Measurements from ENCODE around the gene STEEP1.

STEEP1 gene
- long read RNA-seq, transcript CXorf56-204 (7 exons, 1,056 nt), result major isoform, 20 of 27 reads
- long read RNA-seq, partial matches to known transcripts, result 1 of 27 reads
- long read RNA-seq, other reads (novel, unspliced or antisense), result 5 of 27 reads

DNA sequence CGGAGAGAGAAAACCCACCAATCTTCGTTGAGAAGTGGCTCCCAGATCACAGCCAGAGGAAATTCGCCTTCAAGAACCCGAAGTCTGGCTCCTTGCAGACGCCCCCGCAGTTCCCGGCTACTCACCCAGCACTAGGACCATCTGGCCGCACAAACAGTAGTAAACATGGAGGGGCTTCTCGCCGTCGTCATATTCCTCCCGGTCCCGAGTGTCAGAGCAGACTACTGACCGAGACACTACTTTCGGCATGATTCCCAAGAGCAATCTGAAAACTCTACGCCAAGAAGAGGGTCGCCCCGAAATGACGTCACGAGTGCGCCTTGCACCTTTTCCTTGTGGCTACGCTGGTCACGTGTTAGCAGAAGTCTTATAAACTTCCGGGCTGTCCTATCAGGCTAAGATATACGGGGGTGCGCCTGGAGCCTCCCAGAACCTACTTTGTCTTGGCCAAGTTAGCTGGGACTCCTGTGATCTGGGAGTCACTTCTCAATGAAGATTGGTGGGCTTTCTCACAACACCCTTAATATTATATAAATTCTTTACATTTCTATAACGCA lies at the start of gene STEEP1:
STEEP1 (minus strand) TSS at position 303 of the 557 bp plus-strand sequence; CDS start at position 249, 54 bp downstream.
- DNase-seq (ENCODE audit: low read depth in 1 of 2, low spot score in 1 of 2), result peak; percentile 82 to 97
- Histone ChIP-seq H3K4me3 (replicated peaks; ENCODE audit: insufficient read depth, low read length) (peak within 1 kb of the TSS; percentile 73), H3K27me3 (ENCODE audit: insufficient read depth, poor library complexity, severe bottlenecking) (no peaks in the 10 kb centered on the region), H3K27ac (replicated peaks) (peak within 1 kb of the TSS; percentile 66)
- TF ChIP-seq SPI1 (IDR thresholded peaks at IDR 0.05; ENCODE audit: borderline replicate concordance, low read depth) (no peak), POLR2AphosphoS5 (IDR thresholded peaks at IDR 0.05; ENCODE audit: low read depth) (peak; percentile 54; the same call in 1 of the 2 replicates), GABPA (IDR thresholded peaks at IDR 0.05; ENCODE audit: low read depth) (no peak)
- TF ChIP-seq, protein P1, sequence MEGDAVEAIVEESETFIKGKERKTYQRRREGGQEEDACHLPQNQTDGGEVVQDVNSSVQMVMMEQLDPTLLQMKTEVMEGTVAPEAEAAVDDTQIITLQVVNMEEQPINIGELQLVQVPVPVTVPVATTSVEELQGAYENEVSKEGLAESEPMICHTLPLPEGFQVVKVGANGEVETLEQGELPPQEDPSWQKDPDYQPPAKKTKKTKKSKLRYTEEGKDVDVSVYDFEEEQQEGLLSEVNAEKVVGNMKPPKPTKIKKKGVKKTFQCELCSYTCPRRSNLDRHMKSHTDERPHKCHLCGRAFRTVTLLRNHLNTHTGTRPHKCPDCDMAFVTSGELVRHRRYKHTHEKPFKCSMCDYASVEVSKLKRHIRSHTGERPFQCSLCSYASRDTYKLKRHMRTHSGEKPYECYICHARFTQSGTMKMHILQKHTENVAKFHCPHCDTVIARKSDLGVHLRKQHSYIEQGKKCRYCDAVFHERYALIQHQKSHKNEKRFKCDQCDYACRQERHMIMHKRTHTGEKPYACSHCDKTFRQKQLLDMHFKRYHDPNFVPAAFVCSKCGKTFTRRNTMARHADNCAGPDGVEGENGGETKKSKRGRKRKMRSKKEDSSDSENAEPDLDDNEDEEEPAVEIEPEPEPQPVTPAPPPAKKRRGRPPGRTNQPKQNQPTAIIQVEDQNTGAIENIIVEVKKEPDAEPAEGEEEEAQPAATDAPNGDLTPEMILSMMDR (IDR thresholded peaks at IDR 0.05; ENCODE audit: insufficient read depth, low read length), result no peak

DNA sequence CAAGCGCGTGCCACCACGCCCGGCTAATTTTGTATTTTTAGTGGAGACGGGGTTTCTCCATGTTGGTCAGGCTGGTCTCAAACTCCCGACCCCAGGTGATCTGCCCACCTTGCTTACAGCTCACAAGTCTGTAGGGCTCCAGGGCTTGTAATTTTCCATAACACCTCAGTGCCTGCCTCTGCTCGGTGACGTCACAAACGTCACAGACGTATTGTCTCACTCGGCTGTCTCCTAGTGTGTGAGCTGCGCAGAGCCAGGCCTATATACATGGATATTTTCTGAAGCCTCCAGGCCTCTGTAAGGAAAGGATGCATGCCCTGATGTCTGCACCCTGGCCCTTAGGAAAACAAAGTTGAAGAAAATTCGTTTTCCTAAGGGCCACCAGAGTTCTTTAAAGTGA lies 49.6 kb upstream of the STEEP1 start:
- TF ChIP-seq, protein P1 (IDR thresholded peaks at IDR 0.05; ENCODE audit: insufficient read depth, low read length), result no peak
- TF ChIP-seq GABPA (IDR thresholded peaks at IDR 0.05; ENCODE audit: low read depth) (no peak), POLR2AphosphoS5 (IDR thresholded peaks at IDR 0.05; ENCODE audit: low read depth) (no peak), SPI1 (IDR thresholded peaks at IDR 0.05; ENCODE audit: borderline replicate concordance, low read depth) (no peak)
- TF ChIP-seq, protein P2, sequence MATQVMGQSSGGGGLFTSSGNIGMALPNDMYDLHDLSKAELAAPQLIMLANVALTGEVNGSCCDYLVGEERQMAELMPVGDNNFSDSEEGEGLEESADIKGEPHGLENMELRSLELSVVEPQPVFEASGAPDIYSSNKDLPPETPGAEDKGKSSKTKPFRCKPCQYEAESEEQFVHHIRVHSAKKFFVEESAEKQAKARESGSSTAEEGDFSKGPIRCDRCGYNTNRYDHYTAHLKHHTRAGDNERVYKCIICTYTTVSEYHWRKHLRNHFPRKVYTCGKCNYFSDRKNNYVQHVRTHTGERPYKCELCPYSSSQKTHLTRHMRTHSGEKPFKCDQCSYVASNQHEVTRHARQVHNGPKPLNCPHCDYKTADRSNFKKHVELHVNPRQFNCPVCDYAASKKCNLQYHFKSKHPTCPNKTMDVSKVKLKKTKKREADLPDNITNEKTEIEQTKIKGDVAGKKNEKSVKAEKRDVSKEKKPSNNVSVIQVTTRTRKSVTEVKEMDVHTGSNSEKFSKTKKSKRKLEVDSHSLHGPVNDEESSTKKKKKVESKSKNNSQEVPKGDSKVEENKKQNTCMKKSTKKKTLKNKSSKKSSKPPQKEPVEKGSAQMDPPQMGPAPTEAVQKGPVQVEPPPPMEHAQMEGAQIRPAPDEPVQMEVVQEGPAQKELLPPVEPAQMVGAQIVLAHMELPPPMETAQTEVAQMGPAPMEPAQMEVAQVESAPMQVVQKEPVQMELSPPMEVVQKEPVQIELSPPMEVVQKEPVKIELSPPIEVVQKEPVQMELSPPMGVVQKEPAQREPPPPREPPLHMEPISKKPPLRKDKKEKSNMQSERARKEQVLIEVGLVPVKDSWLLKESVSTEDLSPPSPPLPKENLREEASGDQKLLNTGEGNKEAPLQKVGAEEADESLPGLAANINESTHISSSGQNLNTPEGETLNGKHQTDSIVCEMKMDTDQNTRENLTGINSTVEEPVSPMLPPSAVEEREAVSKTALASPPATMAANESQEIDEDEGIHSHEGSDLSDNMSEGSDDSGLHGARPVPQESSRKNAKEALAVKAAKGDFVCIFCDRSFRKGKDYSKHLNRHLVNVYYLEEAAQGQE (IDR thresholded peaks at IDR 0.05; ENCODE audit: insufficient replicate concordance, low read depth), result no peak
- H3K27ac ChIP-seq (replicated peaks), result no peak overlapping the region
- no peak overlapping the region for H3K4me3 ChIP-seq (replicated peaks; ENCODE audit: insufficient read depth, low read length)
- no peaks in the 10 kb centered on the region for H3K27me3 ChIP-seq (ENCODE audit: insufficient read depth, poor library complexity, severe bottlenecking)
- DNase-seq (ENCODE audit: low read depth in 1 of 2, low spot score in 1 of 2), result no peak

DNA sequence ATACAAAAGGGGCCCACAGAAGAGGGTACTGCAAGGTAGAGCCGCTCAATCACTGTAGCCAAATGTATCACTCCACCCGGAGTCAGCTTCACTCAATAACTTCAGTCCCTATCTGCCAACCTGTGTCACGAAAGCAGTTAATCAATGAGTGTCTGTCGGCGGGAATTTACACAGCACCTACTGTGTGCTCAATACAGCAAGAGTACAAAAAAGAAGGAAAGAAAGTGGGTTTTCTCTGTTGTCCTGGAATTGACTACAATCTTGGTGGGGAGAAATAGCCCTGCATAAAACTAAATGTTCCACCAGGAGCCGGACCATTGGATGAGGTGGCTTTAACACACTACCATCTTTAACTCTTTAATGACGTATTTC lies 41.8 kb upstream of the STEEP1 start:
- Histone ChIP-seq H3K27ac (replicated peaks) (peak overlapping the region; percentile 90), H3K4me3 (replicated peaks; ENCODE audit: insufficient read depth, low read length) (no peak overlapping the region), H3K27me3 (ENCODE audit: insufficient read depth, poor library complexity, severe bottlenecking) (no peaks in the 10 kb centered on the region)
- TF ChIP-seq, protein P1 (IDR thresholded peaks at IDR 0.05; ENCODE audit: insufficient read depth, low read length), result no peak
- TF ChIP-seq SPI1 (IDR thresholded peaks at IDR 0.05; ENCODE audit: borderline replicate concordance, low read depth) (no peak), GABPA (IDR thresholded peaks at IDR 0.05; ENCODE audit: low read depth) (no peak), POLR2AphosphoS5 (IDR thresholded peaks at IDR 0.05; ENCODE audit: low read depth) (no peak)
- TF ChIP-seq, protein P2 (IDR thresholded peaks at IDR 0.05; ENCODE audit: insufficient replicate concordance, low read depth), result no peak
- no peak for DNase-seq (ENCODE audit: low read depth in 1 of 2, low spot score in 1 of 2)

Data from HL-60 (cell line).